GM18907 (cell line): ENCODE results near the gene CCNE1.

Source experiments
- ATAC-seq: cut with Tn5 transposase; IDR thresholded peaks from one replicate; pipeline ENCODE4 v1.9.1; 2021; ENCODE audit warnings: mild to moderate bottlenecking, moderate library complexity; ENCODE audit not compliant: unreplicated experiment

CCNE1 gene

GRCh38 chr19:29811125-29812079 is at the start of gene CCNE1:
CCNE1 (plus strand) TSS chr19:29811991; CDS start chr19:29812556, 565 bp downstream.
- peak; percentile 70 for ATAC-seq

GRCh38 chr19:29763196-29763595 is 48.6 kb upstream of the CCNE1 start:
- ATAC-seq: no peak

GRCh38 chr19:29764361-29764760 is 47.4 kb upstream of the CCNE1 start:
- ATAC-seq: no peak

- no peak for ATAC-seq
Measured at GRCh38 chr19:29766100-29766499, 45.7 kb upstream of the CCNE1 start.

- no peak for ATAC-seq
Measured at GRCh38 chr19:29767039-29767735, 44.6 kb upstream of the CCNE1 start.

GRCh38 chr19:29768166-29768565 is 43.6 kb upstream of the CCNE1 start:
- ATAC-seq: no peak

- no peak for ATAC-seq
Measured at GRCh38 chr19:29769997-29770396, 41.8 kb upstream of the CCNE1 start.

- ATAC-seq: no peak
Measured at GRCh38 chr19:29770648-29771047, 41.1 kb upstream of the CCNE1 start.

- no peak for ATAC-seq
Measured at GRCh38 chr19:29771708-29772414, 39.9 kb upstream of the CCNE1 start.

GRCh38 chr19:29772696-29773095 is 39.1 kb upstream of the CCNE1 start:
- no peak for ATAC-seq

GRCh38 chr19:29773141-29773540 is 38.6 kb upstream of the CCNE1 start:
- ATAC-seq: no peak

- no peak for ATAC-seq
Measured at GRCh38 chr19:29774126-29774525, 37.7 kb upstream of the CCNE1 start.

- ATAC-seq: no peak
Measured at GRCh38 chr19:29777781-29778309, 33.9 kb upstream of the CCNE1 start.

GRCh38 chr19:29779921-29780320 is 31.9 kb upstream of the CCNE1 start:
- ATAC-seq: no peak

GRCh38 chr19:29781386-29782259 is 30.2 kb upstream of the CCNE1 start:
- ATAC-seq: no peak

- no peak for ATAC-seq
Measured at GRCh38 chr19:29782260-29782580, 29.6 kb upstream of the CCNE1 start.

GRCh38 chr19:29783627-29784190 is 28.1 kb upstream of the CCNE1 start:
- ATAC-seq: no peak

- no peak for ATAC-seq
Measured at GRCh38 chr19:29784598-29785223, 27.1 kb upstream of the CCNE1 start.

- no peak for ATAC-seq
Measured at GRCh38 chr19:29785360-29785759, 26.4 kb upstream of the CCNE1 start.
